ENCODE data around the gene TRPC4AP. TPM values are rescaled to one million over a fixed set of nuclear protein-coding genes. Genes with fewer than 3 reads are reported as not detected.

Gene TRPC4AP
- total RNA-seq, 1 experiment from 2014 or later = 48.6 TPM

DNA sequence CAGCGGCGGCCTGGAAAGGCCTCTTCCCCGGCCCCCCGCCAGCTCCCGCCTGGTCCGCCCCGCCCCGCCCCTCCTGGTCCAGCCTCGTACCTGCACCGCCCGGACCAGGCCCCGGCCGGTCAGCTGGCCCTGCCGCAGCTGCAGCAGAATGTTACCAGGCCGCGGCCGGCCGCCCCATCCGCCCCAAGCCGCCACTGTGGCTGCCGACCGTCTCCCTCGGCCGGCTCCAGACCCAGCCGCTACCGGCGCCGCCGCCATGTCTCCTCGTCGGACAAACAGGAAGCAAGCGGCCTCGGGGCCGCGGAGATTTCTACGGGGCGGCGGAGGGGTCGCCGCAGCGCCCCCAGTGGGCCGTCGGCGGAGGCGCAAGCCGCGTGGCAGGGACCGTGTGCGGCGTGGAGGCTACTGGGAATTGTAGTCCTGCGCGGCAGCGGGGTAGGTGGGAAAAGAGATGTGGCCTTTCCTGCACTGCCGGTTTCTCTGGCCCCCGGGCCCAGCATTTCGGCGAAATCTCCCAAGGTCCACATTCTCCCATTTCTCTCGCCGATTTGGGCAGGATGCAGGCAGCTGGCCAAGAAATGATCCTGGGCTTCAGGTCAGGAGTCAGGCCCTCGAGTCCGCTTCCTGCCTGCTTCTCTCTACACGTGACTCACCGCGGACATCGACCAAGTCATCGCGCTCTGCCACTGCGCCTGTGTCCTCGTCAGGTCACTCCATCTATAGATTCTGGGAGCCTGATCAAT, at the start of gene TRPC4AP (continued):
- TF ChIP-seq EZH2phosphoT487 (IDR thresholded peaks at IDR 0.05; ENCODE audit: borderline replicate concordance) = no peak

DNA sequence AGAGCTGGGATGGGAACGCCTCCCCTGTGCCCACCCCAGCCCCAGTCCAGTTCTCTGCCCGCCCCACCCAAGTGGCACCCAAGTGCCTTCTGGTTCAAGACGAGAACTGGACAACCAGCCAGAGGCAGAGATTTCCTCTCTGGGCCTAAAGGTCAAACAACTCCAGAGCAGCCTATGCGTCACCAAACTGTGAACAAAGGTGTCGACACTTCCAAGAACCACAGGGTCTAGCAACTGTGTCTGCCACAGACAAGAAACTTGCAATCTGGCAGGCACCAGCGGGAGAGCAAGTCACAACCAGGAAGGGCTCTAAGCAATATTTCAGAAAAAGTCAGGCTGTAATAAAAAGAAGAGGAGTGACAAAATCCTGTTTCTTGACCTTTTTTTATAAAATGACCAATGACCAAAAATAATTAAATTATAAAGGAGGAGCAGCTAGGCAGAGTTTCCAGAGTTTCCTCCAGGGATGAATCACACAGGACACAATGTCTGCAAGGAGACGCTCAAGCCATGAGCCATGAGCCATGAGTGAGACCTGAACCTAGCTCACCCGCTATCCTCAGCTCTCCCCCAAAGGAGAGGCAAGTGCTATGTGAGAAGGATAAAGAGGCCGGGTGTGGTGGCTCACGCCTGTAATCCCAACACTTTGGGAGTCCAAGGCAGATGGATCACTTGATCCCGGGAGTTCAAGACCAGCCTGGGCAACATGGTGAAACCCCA, 43.4 kb upstream of the TRPC4AP start:
- H3K36me3 ChIP-seq (ENCODE audit: control insufficient read depth in 1 of 2, insufficient read depth in 2 of 2, low read length in 2 of 2) = peaks cover 4 to 13% of the 10 kb centered on the region in 2 experiments; a peak in 3 of 4 replicates
- H3K79me2 ChIP-seq (ENCODE audit: insufficient read depth, low read length) = no peaks in the 10 kb centered on the region
- no peak for DNase-seq (ENCODE audit: low read depth, low spot score)
- H3K9me2 ChIP-seq (ENCODE audit: insufficient read depth) = no peaks in the 10 kb centered on the region
- H3K27ac ChIP-seq (ENCODE audit: low read depth, low read length) = no peak overlapping the region
- H3K9me3 ChIP-seq (ENCODE audit: control insufficient read depth in 1 of 2, insufficient read depth in 1 of 2, low read depth in 1 of 2, low read length in 2 of 2) = no peaks in the 10 kb centered on the region
- RAD21 ChIA-PET (ENCODE audit: low non-redundant PET in 1 of 2, low total read pairs in 2 of 2, uncharacterized antibody in 2 of 2, unreplicated experiment in 2 of 2) = no interaction called here
- no peaks in the 10 kb centered on the region for H4K20me1 ChIP-seq (ENCODE audit: insufficient read depth)
- no peak for ATAC-seq
- POLR2A ChIA-PET = no interaction called here
- no peak overlapping the region for H3K4me3 ChIP-seq (replicated peaks in 1 of 2; ENCODE audit: low read depth in 1 of 2, low read length in 2 of 2)
- no peaks in the 10 kb centered on the region for H3K27me3 ChIP-seq (ENCODE audit: insufficient read depth, low read length)
- H3K4me1 ChIP-seq (ENCODE audit: control insufficient read depth in 1 of 2, insufficient read depth in 2 of 2, low read length in 2 of 2) = no peaks in the 10 kb centered on the region
- no peak overlapping the region for H2AFZ ChIP-seq (ENCODE audit: low read depth, low read length, poor library complexity, severe bottlenecking)
- CTCF ChIA-PET = interaction anchor here (1.3 kb wide), 1 partner anchor 9 kb away, joined by 5 read pairs; no protein-coding TSS in a partner anchor
- H3K4me2 ChIP-seq (ENCODE audit: low read length) = no peak overlapping the region
- no TSS peak for BruUV-seq (replicated peaks)
- TF ChIP-seq EGR1 (IDR thresholded peaks at IDR 0.05; ENCODE audit: low read depth) (no peak), RAD21 (IDR thresholded peaks at IDR 0.05; ENCODE audit: low read depth) (no peak), POLR2A (IDR thresholded peaks at IDR 0.05; ENCODE audit: borderline replicate concordance, extremely low read depth, insufficient read depth, insufficient read length) (no peak), ZFX (IDR thresholded peaks at IDR 0.05) (no peak), FOSL1 (IDR thresholded peaks at IDR 0.05; ENCODE audit: low read depth) (no peak), CBX3 (IDR thresholded peaks at IDR 0.05; ENCODE audit: low read depth) (no peak), POLR2AphosphoS5 (IDR thresholded peaks at IDR 0.05; ENCODE audit: low read depth, low read length) (no peak), ZNF274 (IDR thresholded peaks at IDR 0.05; ENCODE audit: low read depth, low read length) (no peak), CEBPB (IDR thresholded peaks at IDR 0.05; ENCODE audit: low read depth) (no peak), EZH2 (IDR thresholded peaks at IDR 0.05) (no peak), SRF (IDR thresholded peaks at IDR 0.05; ENCODE audit: low read depth) (no peak)
- TF ChIP-seq, protein P1, sequence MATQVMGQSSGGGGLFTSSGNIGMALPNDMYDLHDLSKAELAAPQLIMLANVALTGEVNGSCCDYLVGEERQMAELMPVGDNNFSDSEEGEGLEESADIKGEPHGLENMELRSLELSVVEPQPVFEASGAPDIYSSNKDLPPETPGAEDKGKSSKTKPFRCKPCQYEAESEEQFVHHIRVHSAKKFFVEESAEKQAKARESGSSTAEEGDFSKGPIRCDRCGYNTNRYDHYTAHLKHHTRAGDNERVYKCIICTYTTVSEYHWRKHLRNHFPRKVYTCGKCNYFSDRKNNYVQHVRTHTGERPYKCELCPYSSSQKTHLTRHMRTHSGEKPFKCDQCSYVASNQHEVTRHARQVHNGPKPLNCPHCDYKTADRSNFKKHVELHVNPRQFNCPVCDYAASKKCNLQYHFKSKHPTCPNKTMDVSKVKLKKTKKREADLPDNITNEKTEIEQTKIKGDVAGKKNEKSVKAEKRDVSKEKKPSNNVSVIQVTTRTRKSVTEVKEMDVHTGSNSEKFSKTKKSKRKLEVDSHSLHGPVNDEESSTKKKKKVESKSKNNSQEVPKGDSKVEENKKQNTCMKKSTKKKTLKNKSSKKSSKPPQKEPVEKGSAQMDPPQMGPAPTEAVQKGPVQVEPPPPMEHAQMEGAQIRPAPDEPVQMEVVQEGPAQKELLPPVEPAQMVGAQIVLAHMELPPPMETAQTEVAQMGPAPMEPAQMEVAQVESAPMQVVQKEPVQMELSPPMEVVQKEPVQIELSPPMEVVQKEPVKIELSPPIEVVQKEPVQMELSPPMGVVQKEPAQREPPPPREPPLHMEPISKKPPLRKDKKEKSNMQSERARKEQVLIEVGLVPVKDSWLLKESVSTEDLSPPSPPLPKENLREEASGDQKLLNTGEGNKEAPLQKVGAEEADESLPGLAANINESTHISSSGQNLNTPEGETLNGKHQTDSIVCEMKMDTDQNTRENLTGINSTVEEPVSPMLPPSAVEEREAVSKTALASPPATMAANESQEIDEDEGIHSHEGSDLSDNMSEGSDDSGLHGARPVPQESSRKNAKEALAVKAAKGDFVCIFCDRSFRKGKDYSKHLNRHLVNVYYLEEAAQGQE (IDR thresholded peaks at IDR 0.05; ENCODE audit: low read depth) = no peak
- TF ChIP-seq, protein P2, sequence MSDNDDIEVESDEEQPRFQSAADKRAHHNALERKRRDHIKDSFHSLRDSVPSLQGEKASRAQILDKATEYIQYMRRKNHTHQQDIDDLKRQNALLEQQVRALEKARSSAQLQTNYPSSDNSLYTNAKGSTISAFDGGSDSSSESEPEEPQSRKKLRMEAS (IDR thresholded peaks at IDR 0.05) = no peak
- TF ChIP-seq, protein P3, sequence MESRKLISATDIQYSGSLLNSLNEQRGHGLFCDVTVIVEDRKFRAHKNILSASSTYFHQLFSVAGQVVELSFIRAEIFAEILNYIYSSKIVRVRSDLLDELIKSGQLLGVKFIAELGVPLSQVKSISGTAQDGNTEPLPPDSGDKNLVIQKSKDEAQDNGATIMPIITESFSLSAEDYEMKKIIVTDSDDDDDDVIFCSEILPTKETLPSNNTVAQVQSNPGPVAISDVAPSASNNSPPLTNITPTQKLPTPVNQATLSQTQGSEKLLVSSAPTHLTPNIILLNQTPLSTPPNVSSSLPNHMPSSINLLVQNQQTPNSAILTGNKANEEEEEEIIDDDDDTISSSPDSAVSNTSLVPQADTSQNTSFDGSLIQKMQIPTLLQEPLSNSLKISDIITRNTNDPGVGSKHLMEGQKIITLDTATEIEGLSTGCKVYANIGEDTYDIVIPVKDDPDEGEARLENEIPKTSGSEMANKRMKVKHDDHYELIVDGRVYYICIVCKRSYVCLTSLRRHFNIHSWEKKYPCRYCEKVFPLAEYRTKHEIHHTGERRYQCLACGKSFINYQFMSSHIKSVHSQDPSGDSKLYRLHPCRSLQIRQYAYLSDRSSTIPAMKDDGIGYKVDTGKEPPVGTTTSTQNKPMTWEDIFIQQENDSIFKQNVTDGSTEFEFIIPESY (IDR thresholded peaks at IDR 0.05; ENCODE audit: extremely low read depth, insufficient replicate concordance, low read length) = no peak
- H3K9ac ChIP-seq (ENCODE audit: low read length) = no peak overlapping the region
- intact Hi-C loops (cut with micrococcal nuclease) = no loop called here
